C4-2B (cell line): ENCODE data around the gene LMOD3.

Experiments
- ZFX ChIP-seq: fragments of 450-650 bp; IDR thresholded peaks from 2 replicates; pipeline ENCODE4 v1.6.1; 2017
- TF ChIP-seq, protein P1 (sequence below): fragments of 450-650 bp; conservative IDR thresholded peaks from 2 replicates; pipeline ENCODE4 v1.5.1; 2017; ENCODE audit warnings: mild to moderate bottlenecking

DNA sequence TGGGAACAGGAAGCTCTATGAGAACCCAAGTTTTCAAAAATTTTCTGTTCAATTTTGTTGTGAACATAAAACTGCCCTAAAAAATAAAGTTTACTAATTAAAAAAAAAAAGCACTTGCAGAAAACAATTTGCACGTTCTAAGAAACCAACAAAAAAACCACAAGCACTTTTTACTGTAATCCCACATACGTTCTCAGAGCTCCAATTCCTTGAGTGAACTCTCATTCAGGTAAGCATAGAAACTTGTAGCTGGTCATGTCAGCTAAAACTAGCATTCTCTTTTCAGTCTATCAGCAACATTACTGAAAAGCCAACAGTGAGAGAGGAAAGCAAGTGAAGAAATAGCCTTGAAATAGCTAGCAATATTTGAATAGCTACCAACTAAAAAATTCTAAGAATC lies 58.8 kb downstream of the LMOD3 start:
- TF ChIP-seq, protein P1, sequence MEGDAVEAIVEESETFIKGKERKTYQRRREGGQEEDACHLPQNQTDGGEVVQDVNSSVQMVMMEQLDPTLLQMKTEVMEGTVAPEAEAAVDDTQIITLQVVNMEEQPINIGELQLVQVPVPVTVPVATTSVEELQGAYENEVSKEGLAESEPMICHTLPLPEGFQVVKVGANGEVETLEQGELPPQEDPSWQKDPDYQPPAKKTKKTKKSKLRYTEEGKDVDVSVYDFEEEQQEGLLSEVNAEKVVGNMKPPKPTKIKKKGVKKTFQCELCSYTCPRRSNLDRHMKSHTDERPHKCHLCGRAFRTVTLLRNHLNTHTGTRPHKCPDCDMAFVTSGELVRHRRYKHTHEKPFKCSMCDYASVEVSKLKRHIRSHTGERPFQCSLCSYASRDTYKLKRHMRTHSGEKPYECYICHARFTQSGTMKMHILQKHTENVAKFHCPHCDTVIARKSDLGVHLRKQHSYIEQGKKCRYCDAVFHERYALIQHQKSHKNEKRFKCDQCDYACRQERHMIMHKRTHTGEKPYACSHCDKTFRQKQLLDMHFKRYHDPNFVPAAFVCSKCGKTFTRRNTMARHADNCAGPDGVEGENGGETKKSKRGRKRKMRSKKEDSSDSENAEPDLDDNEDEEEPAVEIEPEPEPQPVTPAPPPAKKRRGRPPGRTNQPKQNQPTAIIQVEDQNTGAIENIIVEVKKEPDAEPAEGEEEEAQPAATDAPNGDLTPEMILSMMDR = no peak
- no peak for TF ChIP-seq ZFX
